ENCODE results near the gene UBL3. TPM values are rescaled to one million over a fixed set of nuclear protein-coding genes. Genes with fewer than 3 reads are reported as not detected.

The UBL3 gene
- total RNA-seq, 2 donors from 2014 or later = 46.8 to 60.7 TPM

GRCh38 chr13:29859971-29860370 lies 9.6 kb upstream of the UBL3 start:
- no peak for ATAC-seq
- no peak for DNase-seq
- intact Hi-C loops (cut with DNase I, micrococcal nuclease) = no loop called here

GRCh38 chr13:29858667-29859066 lies 8.2 kb upstream of the UBL3 start:
- DNase-seq = no peak
- no peak for ATAC-seq
- intact Hi-C loops (cut with DNase I, micrococcal nuclease) = no loop called here

GRCh38 chr13:29858231-29858630 lies 7.8 kb upstream of the UBL3 start:
- ATAC-seq (no peak), DNase-seq (no peak)
- intact Hi-C loops (cut with DNase I, micrococcal nuclease) = no loop called here

- intact Hi-C loops (cut with DNase I, micrococcal nuclease) = no loop called here
- ATAC-seq = peak; percentile 9
- no peak for DNase-seq
These were observed 6.7 kb upstream of the UBL3 start for GRCh38 chr13:29857085-29857484.

- DNase-seq (no peak), ATAC-seq (no peak)
- intact Hi-C loops (cut with DNase I, micrococcal nuclease) = no loop called here
These were observed 6.0 kb upstream of the UBL3 start for GRCh38 chr13:29856426-29856825.

GRCh38 chr13:29855784-29856183 lies 5.4 kb upstream of the UBL3 start:
- no peak for DNase-seq
- intact Hi-C loops (cut with DNase I, micrococcal nuclease) = no loop called here
- peak; percentile 83 for ATAC-seq

- ATAC-seq (no peak), DNase-seq (no peak)
- intact Hi-C loops (cut with DNase I, micrococcal nuclease) = no loop called here
These were observed 4.6 kb upstream of the UBL3 start for GRCh38 chr13:29855009-29855408.

- ATAC-seq = no peak
- intact Hi-C loops (cut with DNase I, micrococcal nuclease) = no loop called here
- DNase-seq = no peak
These were observed 2.7 kb upstream of the UBL3 start for GRCh38 chr13:29853131-29853530.

GRCh38 chr13:29852472-29853054 lies 2.1 kb upstream of the UBL3 start:
- intact Hi-C loops (cut with DNase I, micrococcal nuclease) = no loop called here

GRCh38 chr13:29849731-29850212 lies 645 bp downstream of the UBL3 start:
- ATAC-seq (peak; percentile 41), DNase-seq (peak; percentile 54 to 75)
- intact Hi-C loops (cut with DNase I, micrococcal nuclease) = loop anchor here in 1 of 2 donors (10.0 kb wide), 1 partner anchor 255 kb away; the partner anchor contains the start of gene SLC7A1

More at GRCh38 chr13:29852472-29853054, 2.1 kb upstream of the UBL3 start:
- ATAC-seq = no peak
- no peak for DNase-seq

- DNase-seq = peak in 1 of 2 donors; percentile 42
- intact Hi-C loops (cut with DNase I, micrococcal nuclease) = loop anchor here in 1 of 2 donors (10.0 kb wide), 1 partner anchor 254 kb away; the partner anchor contains the start of gene SLC7A1
- ATAC-seq = peak; percentile 15
These were observed 1.3 kb downstream of the UBL3 start for GRCh38 chr13:29849071-29849631.

- intact Hi-C loops (cut with DNase I, micrococcal nuclease) = loop anchor here in 1 of 2 donors (10.0 kb wide), 1 partner anchor 253 kb away; the partner anchor contains the start of gene SLC7A1
- peak in 1 of 2 donors; percentile 21 for DNase-seq
- no peak for ATAC-seq
These were observed 2.9 kb downstream of the UBL3 start for GRCh38 chr13:29847501-29847983.

- intact Hi-C loops (cut with DNase I, micrococcal nuclease) = loop anchor here in 1 of 2 donors (10.0 kb wide), 1 partner anchor 252 kb away; the partner anchor contains the start of gene SLC7A1
These were observed 3.8 kb downstream of the UBL3 start for GRCh38 chr13:29846475-29847256.

GRCh38 chr13:29845440-29846056 lies 4.9 kb downstream of the UBL3 start:
- no peak for DNase-seq
- intact Hi-C loops (cut with DNase I, micrococcal nuclease) = loop anchor here in 1 of 2 donors (10.0 kb wide), 1 partner anchor 251 kb away; the partner anchor contains the start of gene SLC7A1
- no peak for ATAC-seq

More at GRCh38 chr13:29846475-29847256, 3.8 kb downstream of the UBL3 start:
- DNase-seq (no peak), ATAC-seq (no peak)

GRCh38 chr13:29844441-29844840 lies 6.0 kb downstream of the UBL3 start:
- ATAC-seq (no peak), DNase-seq (no peak)
- intact Hi-C loops (cut with DNase I, micrococcal nuclease) = loop anchor here in 1 of 2 donors (5.0 to 10.0 kb wide), 2 partner anchors 250 to 273 kb away; partner anchors contain the start of gene SLC7A1

- no peak for ATAC-seq
- intact Hi-C loops (cut with DNase I, micrococcal nuclease) = loop anchor here in 1 of 2 donors (5.0 to 10.0 kb wide), 2 partner anchors 246 to 277 kb away; partner anchors contain the start of gene SLC7A1
- no peak for DNase-seq
These were observed 9.8 kb downstream of the UBL3 start for GRCh38 chr13:29840585-29840984.

- ATAC-seq (no peak), DNase-seq (no peak)
- intact Hi-C loops (cut with DNase I, micrococcal nuclease) = no loop called here
These were observed 14.9 kb downstream of the UBL3 start for GRCh38 chr13:29835280-29836061.

- intact Hi-C loops (cut with DNase I, micrococcal nuclease) = no loop called here
- DNase-seq (no peak), ATAC-seq (peak; percentile 34)
These were observed 17.6 kb downstream of the UBL3 start for GRCh38 chr13:29832761-29833298.

Data from left colon (tissue), 2 donors.